ENCODE data around the gene GRM7. TPM values are rescaled to one million over a fixed set of nuclear protein-coding genes. Genes with fewer than 3 reads are reported as not detected.

GRM7 gene
- total and polyA plus RNA-seq, 4 experiments from 2014 or later = not detected

GRCh38 chr3:7075117-7075516, 214.2 kb downstream of the GRM7 start:
- CTCF ChIA-PET (ENCODE audit: partially characterized antibody) = no interaction called here
- peaks cover 0 to 11% (median under 1%) of the 10 kb centered on the region in 8 donors for H3K9me3 Mint-ChIP-seq
- no peak overlapping the region for H3K27ac ChIP-seq (ENCODE audit: low read depth, low read length)
- no peaks in the 10 kb centered on the region for H3K36me3 ChIP-seq (ENCODE audit: insufficient read depth, low read length)
- H3K4me3 Mint-ChIP-seq = no peak overlapping the region
- no peak for DNase-seq
- no peaks in the 10 kb centered on the region for H3K27me3 ChIP-seq (ENCODE audit: insufficient read depth, low read length)
- H3K9me3 ChIP-seq (ENCODE audit: control insufficient read depth in 1 of 2, low read length in 2 of 2) = no peaks in the 10 kb centered on the region
- H3K4me1 Mint-ChIP-seq = no peaks in the 10 kb centered on the region
- intact Hi-C loops (cut with micrococcal nuclease) = no loop called here
- no peak overlapping the region for H3K4me3 ChIP-seq (ENCODE audit: low read length in 2 of 2)
- no peaks in the 10 kb centered on the region for H3K36me3 Mint-ChIP-seq
- H3K4me1 ChIP-seq (ENCODE audit: insufficient read depth, low read length) = no peaks in the 10 kb centered on the region
- POLR2A ChIA-PET (ENCODE audit: partially characterized antibody) = no interaction called here
- H3K27me3 Mint-ChIP-seq = no peaks in the 10 kb centered on the region
- H3K27ac Mint-ChIP-seq = no peak overlapping the region

- Histone ChIP-seq H3K36me3 (ENCODE audit: insufficient read depth, low read length) (no peaks in the 10 kb centered on the region), H3K4me1 (ENCODE audit: insufficient read depth, low read length) (no peaks in the 10 kb centered on the region), H3K4me3 (ENCODE audit: low read length in 2 of 2) (no peak overlapping the region), H3K27ac (ENCODE audit: low read depth, low read length) (no peak overlapping the region), H3K9me3 (ENCODE audit: control insufficient read depth in 1 of 2, low read length in 2 of 2) (no peaks in the 10 kb centered on the region), H3K27me3 (ENCODE audit: insufficient read depth, low read length) (no peaks in the 10 kb centered on the region)
- ChIA-PET POLR2A (ENCODE audit: partially characterized antibody) (no interaction called here), CTCF (ENCODE audit: partially characterized antibody) (no interaction called here)
- intact Hi-C loops (cut with micrococcal nuclease) = no loop called here
- Mint-ChIP-seq H3K4me3 (no peak overlapping the region), H3K4me1 (no peaks in the 10 kb centered on the region), H3K27me3 (no peaks in the 10 kb centered on the region), H3K27ac (no peak overlapping the region), H3K36me3 (no peaks in the 10 kb centered on the region), H3K9me3 (peaks cover 0 to 11% (median under 1%) of the 10 kb centered on the region in 8 donors)
- no peak for DNase-seq
Observed at GRCh38 chr3:7075901-7076300, 215.0 kb downstream of the GRM7 start.

GRCh38 chr3:7082244-7082643, 221.3 kb downstream of the GRM7 start:
- Histone ChIP-seq H3K27me3 (ENCODE audit: insufficient read depth, low read length) (no peaks in the 10 kb centered on the region), H3K4me3 (ENCODE audit: low read length in 2 of 2) (no peak overlapping the region), H3K36me3 (ENCODE audit: insufficient read depth, low read length) (no peaks in the 10 kb centered on the region), H3K9me3 (ENCODE audit: control insufficient read depth in 1 of 2, low read length in 2 of 2) (no peaks in the 10 kb centered on the region), H3K27ac (ENCODE audit: low read depth, low read length) (no peak overlapping the region), H3K4me1 (ENCODE audit: insufficient read depth, low read length) (no peaks in the 10 kb centered on the region)
- intact Hi-C loops (cut with micrococcal nuclease) = no loop called here
- Mint-ChIP-seq H3K27ac (no peak overlapping the region), H3K9me3 (peaks cover 0 to 3% (median 0%) of the 10 kb centered on the region in 8 donors), H3K27me3 (no peaks in the 10 kb centered on the region), H3K4me1 (no peaks in the 10 kb centered on the region), H3K36me3 (no peaks in the 10 kb centered on the region), H3K4me3 (no peak overlapping the region)
- DNase-seq = no peak
- POLR2A ChIA-PET (ENCODE audit: partially characterized antibody) = no interaction called here
- CTCF ChIA-PET (ENCODE audit: partially characterized antibody) = no interaction called here

- Mint-ChIP-seq H3K27me3 (no peaks in the 10 kb centered on the region), H3K4me3 (no peak overlapping the region), H3K27ac (no peak overlapping the region), H3K9me3 (peaks cover 0 to 4% (median 0%) of the 10 kb centered on the region in 8 donors), H3K36me3 (no peaks in the 10 kb centered on the region), H3K4me1 (no peaks in the 10 kb centered on the region)
- no peaks in the 10 kb centered on the region for H3K27me3 ChIP-seq (ENCODE audit: insufficient read depth, low read length)
- H3K4me1 ChIP-seq (ENCODE audit: insufficient read depth, low read length) = no peaks in the 10 kb centered on the region
- no peak overlapping the region for H3K4me3 ChIP-seq (ENCODE audit: low read length in 2 of 2)
- ChIA-PET POLR2A (ENCODE audit: partially characterized antibody) (no interaction called here), CTCF (ENCODE audit: partially characterized antibody) (no interaction called here)
- no peaks in the 10 kb centered on the region for H3K9me3 ChIP-seq (ENCODE audit: control insufficient read depth in 1 of 2, low read length in 2 of 2)
- no peaks in the 10 kb centered on the region for H3K36me3 ChIP-seq (ENCODE audit: insufficient read depth, low read length)
- intact Hi-C loops (cut with micrococcal nuclease) = no loop called here
- H3K27ac ChIP-seq (ENCODE audit: low read depth, low read length) = no peak overlapping the region
- no peak for DNase-seq
Observed at GRCh38 chr3:7086417-7086816, 225.5 kb downstream of the GRM7 start.

- H3K27me3 ChIP-seq (ENCODE audit: insufficient read depth, low read length) = no peaks in the 10 kb centered on the region
- Mint-ChIP-seq H3K9me3 (peaks cover 0 to 21% (median 5%) of the 10 kb centered on the region in 8 donors), H3K36me3 (no peaks in the 10 kb centered on the region), H3K4me3 (no peak overlapping the region), H3K4me1 (no peaks in the 10 kb centered on the region), H3K27ac (no peak overlapping the region), H3K27me3 (no peaks in the 10 kb centered on the region)
- POLR2A ChIA-PET (ENCODE audit: partially characterized antibody) = no interaction called here
- intact Hi-C loops (cut with micrococcal nuclease) = no loop called here
- no peak overlapping the region for H3K27ac ChIP-seq (ENCODE audit: low read depth, low read length)
- no peak overlapping the region for H3K4me3 ChIP-seq (ENCODE audit: low read length in 2 of 2)
- DNase-seq = no peak
- no peaks in the 10 kb centered on the region for H3K4me1 ChIP-seq (ENCODE audit: insufficient read depth, low read length)
- no peaks in the 10 kb centered on the region for H3K9me3 ChIP-seq (ENCODE audit: control insufficient read depth in 1 of 2, low read length in 2 of 2)
- CTCF ChIA-PET (ENCODE audit: partially characterized antibody) = no interaction called here
- H3K36me3 ChIP-seq (ENCODE audit: insufficient read depth, low read length) = no peaks in the 10 kb centered on the region
Observed at GRCh38 chr3:7095116-7095515, 234.2 kb downstream of the GRM7 start.

- ChIA-PET POLR2A (ENCODE audit: partially characterized antibody) (no interaction called here), CTCF (ENCODE audit: partially characterized antibody) (no interaction called here)
- Histone ChIP-seq H3K4me3 (ENCODE audit: low read length in 2 of 2) (no peak overlapping the region), H3K9me3 (ENCODE audit: control insufficient read depth in 1 of 2, low read length in 2 of 2) (no peaks in the 10 kb centered on the region), H3K27ac (ENCODE audit: low read depth, low read length) (no peak overlapping the region), H3K36me3 (ENCODE audit: insufficient read depth, low read length) (no peaks in the 10 kb centered on the region), H3K27me3 (ENCODE audit: insufficient read depth, low read length) (no peaks in the 10 kb centered on the region), H3K4me1 (ENCODE audit: insufficient read depth, low read length) (no peaks in the 10 kb centered on the region)
- H3K27ac Mint-ChIP-seq = no peak overlapping the region
- no peaks in the 10 kb centered on the region for H3K4me1 Mint-ChIP-seq
- intact Hi-C loops (cut with micrococcal nuclease) = no loop called here
- DNase-seq = no peak
- H3K4me3 Mint-ChIP-seq = no peak overlapping the region
- H3K36me3 Mint-ChIP-seq = no peaks in the 10 kb centered on the region
- peaks cover 0 to 19% (median 5%) of the 10 kb centered on the region in 8 donors for H3K9me3 Mint-ChIP-seq
- no peaks in the 10 kb centered on the region for H3K27me3 Mint-ChIP-seq
Observed at GRCh38 chr3:7100136-7100535, 239.2 kb downstream of the GRM7 start.

- Mint-ChIP-seq H3K36me3 (no peaks in the 10 kb centered on the region), H3K9me3 (peaks cover 0 to 4% (median 3%) of the 10 kb centered on the region in 8 donors), H3K4me3 (no peak overlapping the region), H3K27ac (no peak overlapping the region), H3K27me3 (no peaks in the 10 kb centered on the region), H3K4me1 (no peaks in the 10 kb centered on the region)
- H3K4me1 ChIP-seq (ENCODE audit: insufficient read depth, low read length) = no peaks in the 10 kb centered on the region
- intact Hi-C loops (cut with micrococcal nuclease) = no loop called here
- ChIA-PET CTCF (ENCODE audit: partially characterized antibody) (no interaction called here), POLR2A (ENCODE audit: partially characterized antibody) (no interaction called here)
- no peak for DNase-seq
- H3K27ac ChIP-seq (ENCODE audit: low read depth, low read length) = no peak overlapping the region
- H3K36me3 ChIP-seq (ENCODE audit: insufficient read depth, low read length) = no peaks in the 10 kb centered on the region
- H3K9me3 ChIP-seq (ENCODE audit: control insufficient read depth in 1 of 2, low read length in 2 of 2) = no peaks in the 10 kb centered on the region
- no peak overlapping the region for H3K4me3 ChIP-seq (ENCODE audit: low read length in 2 of 2)
- no peaks in the 10 kb centered on the region for H3K27me3 ChIP-seq (ENCODE audit: insufficient read depth, low read length)
Observed at GRCh38 chr3:7106635-7107034, 245.7 kb downstream of the GRM7 start.

- intact Hi-C loops (cut with micrococcal nuclease) = no loop called here
- CTCF ChIA-PET (ENCODE audit: partially characterized antibody) = no interaction called here
- Histone ChIP-seq H3K4me3 (ENCODE audit: low read length in 2 of 2) (no peak overlapping the region), H3K27me3 (ENCODE audit: insufficient read depth, low read length) (no peaks in the 10 kb centered on the region), H3K9me3 (ENCODE audit: control insufficient read depth in 1 of 2, low read length in 2 of 2) (no peaks in the 10 kb centered on the region), H3K4me1 (ENCODE audit: insufficient read depth, low read length) (no peaks in the 10 kb centered on the region), H3K36me3 (ENCODE audit: insufficient read depth, low read length) (no peaks in the 10 kb centered on the region), H3K27ac (ENCODE audit: low read depth, low read length) (no peak overlapping the region)
- POLR2A ChIA-PET (ENCODE audit: partially characterized antibody) = no interaction called here
- Mint-ChIP-seq H3K27ac (no peak overlapping the region), H3K9me3 (peaks cover 0 to 4% (median 0%) of the 10 kb centered on the region in 8 donors), H3K27me3 (no peaks in the 10 kb centered on the region), H3K4me3 (no peak overlapping the region), H3K36me3 (no peaks in the 10 kb centered on the region), H3K4me1 (no peaks in the 10 kb centered on the region)
- DNase-seq = no peak
Observed at GRCh38 chr3:7112523-7113056, 251.7 kb downstream of the GRM7 start.

All from CD4-positive, alpha-beta memory T cell (primary cell).